Measurements from ENCODE around the gene RRN3.
A peak's percentile ranks its signal among the peaks of the same experiment; 100 is the strongest.
"Not testable (repeated sequence)": the region's sequence is repeated elsewhere in the genome, so short reads cannot be mapped to it uniquely, and the experiment has no call there.

The RRN3 gene, protein sequence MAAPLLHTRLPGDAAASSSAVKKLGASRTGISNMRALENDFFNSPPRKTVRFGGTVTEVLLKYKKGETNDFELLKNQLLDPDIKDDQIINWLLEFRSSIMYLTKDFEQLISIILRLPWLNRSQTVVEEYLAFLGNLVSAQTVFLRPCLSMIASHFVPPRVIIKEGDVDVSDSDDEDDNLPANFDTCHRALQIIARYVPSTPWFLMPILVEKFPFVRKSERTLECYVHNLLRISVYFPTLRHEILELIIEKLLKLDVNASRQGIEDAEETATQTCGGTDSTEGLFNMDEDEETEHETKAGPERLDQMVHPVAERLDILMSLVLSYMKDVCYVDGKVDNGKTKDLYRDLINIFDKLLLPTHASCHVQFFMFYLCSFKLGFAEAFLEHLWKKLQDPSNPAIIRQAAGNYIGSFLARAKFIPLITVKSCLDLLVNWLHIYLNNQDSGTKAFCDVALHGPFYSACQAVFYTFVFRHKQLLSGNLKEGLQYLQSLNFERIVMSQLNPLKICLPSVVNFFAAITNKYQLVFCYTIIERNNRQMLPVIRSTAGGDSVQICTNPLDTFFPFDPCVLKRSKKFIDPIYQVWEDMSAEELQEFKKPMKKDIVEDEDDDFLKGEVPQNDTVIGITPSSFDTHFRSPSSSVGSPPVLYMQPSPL
- total RNA-seq, result 58.0 reads per million, percentile 71 among the genes with 10 or more reads in this experiment

DNA sequence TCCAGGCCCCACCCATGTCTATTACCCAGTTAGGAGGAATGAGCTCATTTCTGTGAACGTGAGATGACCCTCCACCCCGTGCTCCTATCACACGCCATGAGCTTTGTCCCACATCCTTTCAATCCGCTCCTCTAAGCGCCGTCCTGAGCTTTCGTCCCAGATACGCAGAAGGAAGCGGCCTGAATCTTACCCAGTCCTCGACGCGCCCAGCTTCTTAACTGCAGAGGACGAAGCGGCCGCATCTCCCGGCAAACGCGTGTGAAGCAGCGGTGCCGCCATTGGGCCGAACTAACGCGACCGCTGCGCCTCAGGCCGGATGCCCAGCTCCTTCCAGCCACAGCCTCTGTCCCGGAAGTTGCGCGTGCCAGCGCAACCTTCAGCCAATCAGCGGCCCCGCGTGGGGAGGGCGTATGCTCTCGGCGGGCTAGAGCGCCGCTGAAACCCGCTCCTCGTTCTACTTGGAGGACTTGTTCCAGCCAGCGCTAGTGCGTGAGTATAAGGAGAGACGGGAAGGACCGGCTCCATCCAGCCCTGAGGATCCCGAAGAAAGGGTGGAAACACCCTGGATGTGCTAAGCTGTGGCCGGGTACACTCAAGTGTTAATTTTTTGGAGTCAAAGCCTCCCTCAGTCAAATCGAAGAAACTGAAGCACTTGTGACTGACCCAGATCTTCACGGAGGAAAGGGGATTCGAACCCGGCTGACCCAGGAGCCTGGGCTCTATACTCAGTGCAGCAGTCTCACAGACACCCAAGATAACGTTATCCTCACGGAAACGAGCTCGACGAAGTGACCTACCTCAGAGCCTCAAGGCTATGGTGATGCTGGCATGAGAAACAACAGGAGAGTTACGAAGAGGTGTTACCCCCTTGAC, at the start of gene RRN3:
TSS of gene RRN3 (minus strand) at position 318 of the 873 bp plus-strand sequence. CDS start at position 279, 39 bp downstream.
- peak; percentile 77 for DNase-seq

DNA sequence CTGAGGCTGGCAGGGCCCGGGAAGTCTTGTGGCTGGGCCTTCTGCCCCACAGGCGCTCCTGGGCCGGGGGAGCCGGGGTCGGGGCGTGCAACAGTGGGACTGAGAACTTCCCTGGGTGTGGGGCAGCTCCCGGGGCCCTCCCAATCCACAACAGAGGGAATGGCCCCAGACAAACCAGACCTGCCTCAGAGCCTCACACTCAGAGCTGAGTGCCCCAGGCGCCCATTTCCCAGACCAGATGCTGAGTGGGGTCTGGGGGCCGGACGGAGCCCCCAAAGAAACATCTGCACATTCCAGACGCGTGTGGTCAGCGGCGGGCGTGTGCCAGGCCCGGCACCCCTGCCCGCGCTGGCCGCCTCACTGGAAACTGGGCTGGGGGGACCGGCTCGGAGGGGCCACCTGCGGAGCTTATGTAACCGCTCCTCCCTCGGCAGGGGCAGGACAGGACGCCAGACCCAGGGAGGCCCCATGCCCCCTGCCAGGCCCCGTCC, 49.6 kb upstream of the RRN3 start:
- DNase-seq, result not testable (repeated sequence)

DNA sequence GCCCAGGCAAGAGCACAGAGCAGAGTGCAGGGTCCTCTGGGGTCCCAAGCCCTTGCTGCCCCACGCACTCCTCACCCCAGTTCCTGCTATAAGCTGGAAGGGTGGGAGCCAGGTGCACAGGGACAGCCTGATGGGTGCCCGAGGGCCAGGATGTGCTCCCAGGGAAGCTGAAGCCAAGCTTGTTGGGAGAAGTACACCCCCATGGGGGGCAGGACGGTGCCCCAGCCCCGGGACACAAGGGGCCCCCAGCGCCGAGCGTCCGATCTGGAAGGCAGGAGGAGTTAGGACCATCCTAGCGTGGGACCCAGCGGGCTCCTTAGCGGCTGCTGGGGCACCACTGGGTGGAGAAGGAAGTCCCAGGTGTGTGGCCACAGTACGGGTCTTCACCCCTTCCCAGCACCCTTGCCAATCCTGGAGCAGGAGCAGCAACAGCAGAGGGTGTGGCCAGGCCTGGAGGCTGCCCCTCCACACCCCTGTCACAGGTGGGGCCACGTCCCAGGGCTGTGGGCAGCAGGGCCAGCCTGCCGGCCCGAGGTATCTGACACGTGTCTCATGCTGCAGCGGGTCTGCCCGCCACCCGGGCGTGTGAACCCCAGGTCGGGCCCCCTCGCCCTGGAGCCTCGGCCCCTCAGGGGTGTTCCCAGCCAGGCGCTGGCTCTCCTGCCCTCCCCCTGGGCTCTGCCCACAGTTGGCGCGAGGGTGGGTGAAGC, 49.0 kb upstream of the RRN3 start:
- DNase-seq, result not testable (repeated sequence)

DNA sequence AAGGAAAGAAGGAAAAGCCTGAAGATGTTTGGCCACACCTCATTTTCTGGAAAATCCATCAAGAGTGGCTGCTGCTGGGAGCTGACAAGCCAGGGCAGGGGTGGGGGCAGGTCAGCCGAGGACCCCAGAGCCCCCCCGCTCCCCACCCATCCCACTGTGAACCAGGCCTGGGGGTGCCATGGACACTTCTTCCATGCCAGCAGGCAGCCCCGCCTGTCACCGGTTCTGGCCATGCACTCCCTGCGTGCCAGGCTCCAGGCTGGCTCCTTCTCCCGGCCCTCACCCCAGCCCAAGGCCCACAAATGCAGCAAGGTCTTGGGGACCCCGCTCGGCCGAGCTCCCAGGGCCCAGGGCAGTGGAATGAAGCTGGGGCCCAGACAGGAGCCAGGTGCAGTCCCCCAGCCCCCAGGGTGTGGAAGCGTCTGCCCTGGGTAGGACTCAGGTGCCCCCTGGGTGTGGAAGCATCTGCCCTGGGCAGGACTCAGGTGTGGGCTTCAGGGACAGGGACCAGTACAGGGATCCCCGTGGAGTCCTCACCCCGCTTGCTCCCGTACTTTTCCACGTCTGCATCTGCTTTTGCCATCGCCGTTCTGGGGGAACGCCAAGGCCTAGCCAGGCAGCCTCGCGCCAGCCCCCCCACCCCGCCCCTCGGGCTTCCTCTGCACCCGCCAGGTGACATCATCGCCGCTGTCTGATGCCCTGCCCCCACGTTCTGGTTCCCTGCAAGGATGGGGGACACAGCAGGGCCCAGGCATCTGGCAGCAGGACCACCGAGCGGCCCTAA, 48.2 kb upstream of the RRN3 start:
- DNase-seq, result not testable (repeated sequence)

DNA sequence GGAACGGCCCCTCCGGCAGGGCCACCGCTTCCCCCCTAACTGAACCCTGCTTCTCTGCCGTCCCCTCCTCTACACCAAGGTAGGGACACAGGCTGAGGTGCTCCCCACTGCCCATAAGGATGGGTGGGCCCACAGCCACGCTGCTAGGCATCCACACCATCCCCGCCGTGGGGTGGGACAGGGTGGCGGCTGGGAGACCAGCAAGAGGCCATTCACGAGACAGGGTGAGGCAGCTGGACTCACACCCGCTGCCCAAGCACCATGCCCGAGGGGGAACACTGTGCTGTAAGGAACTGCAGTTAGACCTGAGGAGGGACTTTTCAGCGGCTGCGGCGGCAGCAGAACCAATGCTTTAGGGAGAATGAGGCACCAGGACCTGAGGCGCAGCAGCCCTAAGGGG, 47.5 kb upstream of the RRN3 start:
- DNase-seq, result no peak

DNA sequence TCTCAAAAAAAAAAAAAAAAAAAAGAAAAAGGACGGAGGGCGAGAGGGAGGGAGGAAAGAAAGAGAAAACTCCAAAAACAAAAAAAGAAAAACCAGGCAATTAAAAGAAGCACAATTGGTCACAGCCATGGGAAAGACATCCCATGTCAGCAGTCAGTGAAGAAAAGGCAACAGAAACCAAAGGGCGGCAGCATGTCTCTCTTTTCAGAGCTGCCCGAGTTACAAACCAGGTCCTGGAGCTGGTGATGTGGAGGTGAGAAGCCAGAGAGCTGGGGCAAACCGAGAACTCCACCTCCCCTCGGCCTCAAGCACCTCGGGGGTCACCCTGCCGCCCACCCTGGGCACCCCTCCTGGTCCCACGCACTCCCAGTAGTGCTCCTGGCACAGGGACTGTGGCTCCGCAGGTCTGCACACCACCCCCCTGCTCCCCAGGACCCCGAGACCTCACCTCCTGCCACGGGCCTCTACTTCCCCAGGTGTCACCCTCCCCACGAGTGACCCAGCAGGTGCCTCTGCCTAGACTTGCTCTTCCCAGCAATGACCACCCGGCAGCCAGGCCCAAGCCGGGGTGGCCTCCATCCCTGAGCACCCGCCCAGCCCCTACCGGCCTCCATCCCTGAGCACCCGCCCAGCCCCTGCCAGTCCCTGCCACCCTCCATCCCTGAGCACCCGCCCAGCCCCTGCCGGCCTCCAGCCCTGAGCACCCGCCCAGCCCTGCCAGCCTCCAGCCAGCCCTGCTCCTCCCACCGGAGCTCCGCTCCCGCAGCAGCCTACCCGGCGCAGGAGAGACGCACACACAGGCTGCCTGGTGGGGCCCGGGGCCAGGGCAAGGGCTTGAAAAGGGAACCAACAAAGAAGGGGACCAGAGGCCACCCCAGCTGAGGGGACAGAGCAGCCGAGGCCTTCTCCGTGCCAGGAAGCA, 46.6 kb upstream of the RRN3 start:
- DNase-seq, result not testable (repeated sequence)

DNA sequence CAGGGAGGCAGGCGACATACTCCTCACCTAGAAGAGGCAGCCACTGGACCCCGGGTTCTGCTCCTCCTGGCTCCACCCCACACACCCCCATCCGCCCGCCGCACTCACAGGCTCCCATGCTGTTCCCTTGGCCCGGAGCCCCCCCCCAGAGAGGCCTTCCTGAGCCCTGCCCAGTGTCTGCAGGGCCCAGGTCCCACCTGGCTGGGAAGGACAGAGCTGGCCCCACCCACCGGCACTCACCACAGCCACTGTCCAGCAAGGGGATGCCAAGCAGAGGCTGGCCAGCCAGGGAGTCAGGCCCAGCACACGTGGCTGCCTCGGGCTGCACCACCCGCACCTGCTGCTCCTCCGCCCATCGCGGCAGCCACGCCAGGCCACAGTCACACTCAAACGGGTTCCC, 43.4 kb upstream of the RRN3 start:
- DNase-seq, result not testable (repeated sequence)

DNA sequence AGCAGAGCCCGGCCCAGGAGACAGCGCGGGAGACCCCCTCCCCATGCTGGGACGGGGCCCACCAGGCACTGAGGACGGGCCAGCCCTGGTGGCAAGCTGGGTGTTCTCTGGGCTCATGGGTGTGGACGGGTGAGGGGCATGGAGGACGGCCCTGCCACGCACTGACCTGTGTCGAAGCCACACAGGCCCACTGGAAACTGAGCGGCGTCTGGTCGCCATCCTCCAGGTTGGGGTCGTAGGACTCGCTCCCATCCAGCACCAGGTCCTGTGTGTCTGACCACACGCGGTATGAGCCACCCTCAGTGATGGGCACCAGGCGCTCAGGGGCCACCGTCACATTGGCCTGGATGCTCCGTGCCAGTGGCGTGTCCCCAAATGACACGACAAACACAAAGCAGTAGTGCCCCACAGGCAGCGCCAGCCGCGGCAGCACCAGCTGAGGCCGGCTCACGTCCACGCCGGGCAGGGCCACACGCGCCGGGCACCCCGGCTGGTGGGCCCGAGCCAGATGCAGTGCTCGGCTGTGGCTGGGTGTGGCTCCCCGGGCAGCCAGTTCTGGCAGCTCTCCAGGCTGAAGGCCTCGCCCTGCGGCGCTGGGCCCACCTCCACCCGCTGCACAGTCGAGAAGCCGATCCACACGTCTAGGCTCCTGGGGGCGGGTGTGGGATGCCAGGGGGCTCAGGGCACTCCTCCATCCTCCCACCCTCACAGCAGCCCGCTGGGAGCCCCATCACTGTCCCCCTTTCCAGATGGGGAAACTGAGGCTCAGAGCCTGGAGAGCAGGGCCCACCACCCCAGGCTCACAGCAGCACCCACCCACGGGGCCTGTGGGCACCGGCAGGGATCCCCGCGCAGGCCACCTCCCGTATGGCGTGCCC, 41.6 kb upstream of the RRN3 start:
- DNase-seq, result not testable (repeated sequence)

DNA sequence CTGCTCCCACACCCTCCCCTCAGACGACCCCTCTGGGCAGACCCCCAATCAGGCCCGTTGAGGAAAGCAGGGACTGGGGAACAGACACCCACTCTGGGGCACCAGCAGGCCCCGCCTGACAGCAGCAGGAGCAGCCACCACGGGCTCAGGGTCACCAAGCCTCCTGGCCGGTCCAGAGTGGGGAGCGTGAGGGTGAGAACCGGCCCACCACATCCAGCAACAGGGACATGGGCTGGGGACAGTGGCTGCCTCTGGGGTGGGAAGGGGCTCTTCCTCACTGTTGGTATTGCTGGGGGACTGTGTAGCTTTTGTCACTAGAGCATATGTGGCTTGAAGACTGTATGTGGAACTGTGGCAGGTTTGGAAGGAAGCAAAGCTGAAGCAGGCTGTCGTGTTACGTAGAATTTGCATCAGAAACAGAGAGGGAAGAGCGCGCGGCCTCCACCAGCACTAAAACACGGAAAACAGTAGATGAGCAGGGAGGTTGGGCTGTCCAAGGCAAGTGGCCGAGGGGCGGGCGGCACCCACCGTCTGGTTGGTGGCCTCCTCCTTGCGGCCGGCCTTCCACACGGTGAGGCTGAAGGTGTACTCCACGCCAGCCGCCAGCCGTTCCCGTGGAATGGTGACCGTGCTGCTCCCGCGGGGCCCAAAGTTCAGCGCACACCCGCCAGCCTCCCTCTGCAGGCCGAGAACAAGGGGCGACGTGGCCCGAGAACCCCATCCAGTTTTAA, 40.8 kb upstream of the RRN3 start:
- not testable (repeated sequence) for DNase-seq

DNA sequence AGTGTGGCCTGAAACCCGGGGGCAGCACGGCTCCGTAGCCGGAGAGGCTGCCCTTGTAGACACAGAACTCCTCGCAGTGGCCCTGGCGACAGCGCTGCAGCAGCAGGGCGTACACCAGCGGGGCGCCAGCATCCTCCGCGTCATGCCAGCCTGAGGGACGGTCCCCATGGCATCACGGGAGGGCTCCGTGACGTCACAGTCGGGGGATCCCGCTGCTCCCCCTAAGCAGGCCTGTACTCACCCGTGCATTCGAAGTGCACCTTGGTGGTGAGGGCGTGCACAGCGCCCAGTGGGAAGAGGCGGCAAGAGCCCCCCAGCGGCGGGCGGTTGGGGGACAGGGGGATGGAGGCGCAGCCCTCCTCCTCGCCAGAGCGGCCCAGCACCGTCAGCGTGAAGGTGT, 39.5 kb upstream of the RRN3 start:
- DNase-seq, result not testable (repeated sequence)

DNA sequence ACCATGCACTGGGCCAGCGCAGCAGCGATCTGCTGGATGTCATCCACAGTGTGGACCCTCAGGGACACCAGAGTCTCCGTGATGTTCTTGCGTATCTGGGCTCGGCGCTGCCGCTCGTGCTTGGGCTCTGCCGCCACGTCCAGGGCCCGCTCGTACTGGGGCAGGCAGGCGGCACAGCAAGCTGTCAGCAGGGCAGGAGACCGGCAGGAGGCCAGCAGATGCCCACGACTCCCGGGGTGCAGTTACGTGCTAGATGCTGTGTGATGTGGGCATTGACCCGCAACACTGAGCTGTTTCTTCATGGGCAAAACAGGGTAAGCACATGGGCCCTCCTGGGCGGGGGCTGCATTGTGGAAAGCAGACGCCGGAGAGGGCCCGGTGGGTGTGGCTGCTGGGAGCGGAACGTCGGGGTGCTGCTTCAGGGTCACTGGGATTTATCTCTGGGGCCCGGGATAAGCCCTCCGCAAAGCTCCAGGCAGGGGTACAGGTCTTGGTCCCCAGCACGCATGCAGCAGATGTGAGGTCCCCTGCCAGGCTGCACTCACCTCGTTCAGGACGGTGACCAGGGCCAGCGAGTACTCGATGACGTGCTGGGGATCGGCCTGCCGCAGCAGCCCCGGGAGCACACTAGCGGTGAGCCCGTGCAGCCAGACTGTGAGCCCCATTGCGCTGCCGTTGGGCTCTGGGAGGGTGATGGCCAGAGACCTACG, 38.8 kb upstream of the RRN3 start:
- DNase-seq, result not testable (repeated sequence)

DNA sequence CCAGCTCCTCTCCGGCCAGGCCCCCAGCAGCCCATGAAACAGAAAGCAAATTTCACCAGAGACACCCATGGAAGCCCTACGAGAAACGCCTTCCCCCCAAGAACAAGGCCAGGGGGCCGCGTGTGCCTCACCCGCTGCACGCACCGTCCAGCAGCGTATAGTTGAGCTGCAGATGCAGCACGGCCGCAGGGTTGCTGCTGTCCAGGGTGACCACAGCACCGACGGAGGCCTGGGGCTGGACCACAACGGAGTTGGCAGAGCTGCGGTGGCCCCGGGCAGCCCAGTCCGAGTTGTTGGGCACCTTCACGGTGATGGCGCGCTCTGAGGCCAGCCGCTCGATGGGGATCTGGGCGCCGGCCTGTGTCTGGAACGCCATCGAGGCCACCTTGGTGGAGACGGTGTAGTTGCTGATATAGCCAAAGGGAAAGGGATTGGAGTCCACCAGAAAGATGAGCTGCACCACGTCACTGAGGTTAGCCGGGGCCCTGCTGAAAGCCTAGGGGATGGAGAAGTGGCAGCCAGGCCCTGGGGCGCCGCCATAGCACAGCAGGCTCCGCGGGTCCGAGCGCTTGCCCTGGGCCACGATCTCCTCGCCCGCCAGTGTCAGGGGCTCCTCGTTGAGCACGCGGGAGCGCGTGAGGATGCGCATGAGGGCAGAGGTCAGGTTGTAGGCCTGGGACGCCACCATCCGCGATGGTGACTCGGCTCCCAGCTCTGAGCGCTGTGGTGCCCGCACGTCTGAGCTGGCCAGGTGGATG, 37.0 kb upstream of the RRN3 start:
- DNase-seq, result not testable (repeated sequence)

DNA sequence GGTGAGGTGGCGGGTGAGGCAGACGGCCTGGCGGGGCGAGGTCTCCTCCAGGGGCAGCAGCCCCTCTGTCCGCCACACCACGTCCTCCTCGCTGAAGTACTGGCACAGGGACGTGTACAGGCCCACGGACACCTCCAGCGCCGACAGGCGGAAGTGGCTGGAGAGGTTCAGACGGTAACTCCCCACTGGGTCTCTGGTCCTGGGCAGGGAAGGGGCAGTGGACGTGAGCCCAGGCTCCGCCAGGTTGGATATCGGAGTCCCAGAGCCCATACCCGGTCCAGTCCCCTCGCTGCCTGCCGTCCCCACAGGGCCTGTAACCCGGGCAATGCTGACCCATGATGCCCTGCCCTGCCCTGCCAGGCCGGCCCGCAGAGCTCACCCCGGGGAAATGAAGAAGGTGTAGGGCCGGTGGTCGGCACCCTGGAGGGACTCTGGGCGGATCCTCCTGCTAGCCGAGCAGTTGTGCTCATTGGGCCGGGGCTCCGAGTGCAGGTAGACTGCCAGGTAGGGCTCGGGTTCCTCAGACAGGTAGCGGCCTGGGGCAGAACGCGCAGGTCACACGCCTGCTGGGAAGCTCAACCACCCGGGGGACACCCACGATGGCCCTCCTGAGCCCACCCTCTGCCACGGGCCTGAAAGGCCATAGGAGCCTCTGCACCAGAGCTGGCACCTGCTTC, 36.3 kb upstream of the RRN3 start:
- not testable (repeated sequence) for DNase-seq

DNA sequence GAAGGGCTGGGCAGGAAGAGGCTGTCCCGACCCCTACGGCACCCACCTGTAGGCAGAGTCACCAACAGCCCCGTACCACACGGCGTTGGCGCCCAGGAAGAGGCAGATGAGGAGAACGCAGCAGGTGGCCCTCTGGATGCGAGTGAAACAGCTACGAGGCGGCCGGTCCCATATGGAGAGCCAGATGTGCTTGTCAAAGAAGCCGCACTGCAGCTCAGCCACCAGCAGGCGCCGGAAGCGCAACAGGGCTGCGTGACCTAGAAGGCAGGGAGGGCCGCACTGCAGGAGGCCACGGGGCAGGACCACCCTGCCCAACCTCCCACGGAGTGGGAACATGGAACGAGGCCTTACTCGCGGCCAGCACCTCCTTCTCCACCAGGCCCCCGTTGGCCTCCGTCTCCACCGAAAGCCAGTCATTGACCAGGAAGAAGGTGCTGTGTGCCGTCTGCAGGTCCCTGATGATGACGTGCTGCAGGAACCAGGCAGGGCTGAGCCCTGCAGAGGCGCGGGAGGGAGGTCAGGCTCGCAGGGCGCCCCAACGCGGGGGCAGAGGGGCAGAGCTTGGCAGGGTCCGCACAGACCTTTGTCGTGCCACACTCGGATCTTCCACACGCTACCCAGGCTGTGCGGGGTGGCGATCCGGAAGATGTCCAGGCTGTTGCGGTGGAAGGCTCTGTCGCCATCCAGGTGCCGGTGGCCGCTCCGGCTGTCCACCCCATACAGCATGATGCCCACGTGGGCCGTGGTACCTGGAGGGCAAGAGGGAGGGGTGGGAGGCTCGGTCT, 33.8 kb upstream of the RRN3 start:
- DNase-seq, result not testable (repeated sequence)

DNA sequence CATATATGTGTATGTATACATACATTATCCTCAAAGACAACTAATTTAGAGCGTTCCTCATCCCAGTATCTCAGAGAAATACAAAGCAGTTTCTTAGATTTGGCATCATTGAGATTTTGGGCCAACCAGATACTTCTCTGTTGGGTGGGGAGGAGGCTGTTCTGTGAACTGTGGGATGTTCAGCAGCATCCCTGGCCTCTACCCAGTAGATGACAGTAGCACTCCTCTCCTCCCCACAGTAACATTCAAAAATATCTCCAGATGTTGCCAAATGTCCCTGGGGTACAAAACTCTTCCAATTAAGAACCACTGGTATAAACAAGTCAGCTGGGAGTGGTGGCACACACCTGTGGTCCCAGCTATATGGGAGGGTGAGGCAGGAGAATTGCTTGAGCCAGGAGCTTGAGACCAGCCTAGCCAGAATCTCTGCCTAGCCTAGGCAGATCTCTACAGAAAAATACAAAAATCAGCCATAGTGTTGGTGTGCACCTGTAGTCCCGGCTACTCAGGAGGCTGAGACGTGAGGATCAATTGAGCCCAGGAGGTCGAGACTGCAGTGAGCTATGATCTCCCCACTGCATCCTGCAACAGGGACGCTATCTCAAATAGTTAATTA, 6.4 kb upstream of the RRN3 start:
- DNase-seq, result not testable (repeated sequence)
